A549 (cell line): ENCODE results near the gene ENTHD1. TPM values are rescaled to one million over a fixed set of nuclear protein-coding genes. Genes with fewer than 3 reads are reported as not detected.

Experiments used
- ATAC-seq, 2 experiments: fragments of 200-7000 bp in 1 of 2; fragments of >200 bp in 1 of 2; cut with Nextera tagmentation in 1 of 2; cut with Tn5 transposase in 1 of 2; 3 replicates each; pipeline versions ENCODE4 v1.8.0 to v1.9.1; 2018 to 2020; ENCODE audit warnings: mild to moderate bottlenecking in 1 of 2, moderate library complexity in 1 of 2
- CTCF ChIA-PET: fragments of 300-600 bp; sonication (Branson Sonifier 250); formaldehyde crosslinking; extraction: SDS; loops from one replicate; lab custom pipeline; 2021; ENCODE audit warnings: antibody characterized with exemption, inconsistent platforms; lab: Yijun Ruan, JAX
- POLR2A ChIA-PET: fragments of 350-600 bp; formaldehyde crosslinking; extraction: SDS; loops from one replicate; lab custom pipeline; 2021; ENCODE audit warnings: antibody characterized with exemption, inconsistent platforms; lab: Yijun Ruan, JAX
- DNase-seq, 2 experiments: peaks; one replicate each; pipeline versions ENCODE4 v3.0.0 to v3.0.0-alpha.2; 2011 to 2016; ENCODE audit warnings: low read depth in 1 of 2, low spot score in 1 of 2
- FAIRE-seq: peaks from 2 replicates; lab custom pipeline; 2011; peaks lifted over from hg19 to GRCh38; lab: Jason Lieb, UNC
- H3K27ac ChIP-seq, 2 experiments: fragments of >200 bp; sonication (Bioruptor Twin); formaldehyde crosslinking; 3 replicates each; pipeline ENCODE4 v1.5.1; 2016 to 2017
- H3K4me1 ChIP-seq: fragments of >200 bp; sonication (Bioruptor Twin); formaldehyde crosslinking; 3 replicates; pipeline ENCODE4 v1.6.1; 2016
- H3K4me2 ChIP-seq: fragments of >200 bp; sonication (Bioruptor Twin); formaldehyde crosslinking; 3 replicates; pipeline ENCODE4 v1.6.1; 2016
- H3K4me3 ChIP-seq: fragments of >200 bp; sonication (Bioruptor Twin); formaldehyde crosslinking; 3 replicates; pipeline ENCODE4 v1.5.1; 2016
- H3K9me3 ChIP-seq: fragments of >200 bp; sonication (Bioruptor Twin); formaldehyde crosslinking; 3 replicates; pipeline ENCODE4 v1.6.1; 2016
- CHD2 ChIP-seq: fragments of 150-350 bp; IDR thresholded peaks from 2 replicates; pipeline ENCODE4 v1.6.1; 2014; ENCODE audit warnings: low read length; ENCODE audit not compliant: partially characterized antibody
- EHF ChIP-seq: fragments of 250-450 bp; sonication (Bioruptor Pico); IDR thresholded peaks from 2 replicates; pipeline ENCODE4 v1.5.0; 2020; ENCODE audit warnings: mild to moderate bottlenecking
- ELK1 ChIP-seq: fragments of 150-350 bp; IDR thresholded peaks from 2 replicates; pipeline ENCODE4 v1.6.1; 2014; ENCODE audit warnings: low read depth, mild to moderate bottlenecking, low read length
- EP300 ChIP-seq, 2 experiments: fragments of >200 bp; sonication (Bioruptor Twin); formaldehyde crosslinking; IDR thresholded peaks; 2 replicates in 1 of 2; 3 replicates in 1 of 2; pipeline ENCODE4 v1.6.1; 2016 to 2017
- FOXS1 ChIP-seq: fragments of 250-450 bp; sonication (Bioruptor Pico); IDR thresholded peaks from 2 replicates; pipeline ENCODE4 v1.5.0; 2020; ENCODE audit warnings: mild to moderate bottlenecking, moderate library complexity
- HEYL ChIP-seq: fragments of 250-450 bp; sonication (Bioruptor Pico); IDR thresholded peaks from 2 replicates; pipeline ENCODE4 v1.8.0; 2021; ENCODE audit warnings: mild to moderate bottlenecking, moderate library complexity
- HOXB13 ChIP-seq: fragments of 250-450 bp; sonication (Bioruptor Pico); IDR thresholded peaks from 2 replicates; pipeline ENCODE4 v1.5.0; 2020; ENCODE audit warnings: low read depth, mild to moderate bottlenecking, moderate library complexity
- NFE2L2 ChIP-seq: fragments of 150-350 bp; conservative IDR thresholded peaks from 2 replicates; pipeline ENCODE4 v1.6.1; 2014; ENCODE audit warnings: low read length
- PBX3 ChIP-seq: IDR thresholded peaks from 2 replicates; pipeline ENCODE4 v1.6.1; 2012
- POLR2A ChIP-seq: IDR thresholded peaks from 2 replicates; pipeline ENCODE4 v1.6.1; 2012; ENCODE audit warnings: mild to moderate bottlenecking, low read length
- RAD21 ChIP-seq, 2 experiments: fragments of >200 bp in 1 of 2; sonication (Bioruptor Twin) in 1 of 2; formaldehyde crosslinking in 1 of 2; IDR thresholded peaks in 1 of 2; conservative IDR thresholded peaks in 1 of 2; 2 replicates in 1 of 2; 3 replicates in 1 of 2; pipeline ENCODE4 v1.6.1; 2012 to 2018; ENCODE audit warnings: inconsistent platforms in 1 of 2
- REST ChIP-seq: fragments of 200-600 bp; sonication (generic); IDR thresholded peaks from 2 replicates; pipeline ENCODE4 v1.6.1; 2016; ENCODE audit warnings: antibody characterized with exemption, mild to moderate bottlenecking, moderate library complexity
- RFX5 ChIP-seq: fragments of 450-650 bp; IDR thresholded peaks from 2 replicates; pipeline ENCODE4 v1.7.1; 2014; ENCODE audit warnings: antibody characterized with exemption, mild to moderate bottlenecking, moderate library complexity
- SMC3 ChIP-seq: fragments of >200 bp; sonication (Bioruptor Twin); formaldehyde crosslinking; IDR thresholded peaks from 3 replicates; pipeline ENCODE4 v1.6.1; 2018; ENCODE audit warnings: inconsistent platforms
- SREBF2 ChIP-seq: fragments of 450-650 bp; IDR thresholded peaks from 2 replicates; pipeline ENCODE4 v1.6.1; 2014; ENCODE audit warnings: mild to moderate bottlenecking, moderate library complexity
- ZFP36 ChIP-seq: fragments of 450-650 bp; IDR thresholded peaks from 2 replicates; pipeline ENCODE4 v1.6.1; 2014; ENCODE audit warnings: borderline replicate concordance; ENCODE audit not compliant: partially characterized antibody
- WGBS: methylation state at CpG from one replicate; pipeline ENCODE4 v1.1.6; 2017; ENCODE audit errors: missing lambda C conversion rate; 5-methylcytosine and 5-hydroxymethylcytosine counted together
- polyA plus RNA-seq, 4 experiments: library from polyadenylated mRNA; depleted of rRNA in 3 of 4; stranded (reverse); fragments of >200 nt; fragmentation: RNase III in 1 of 4; extraction: RNeasy Plus Mini Kit Qiagen cat#74134 plus additional on column Dnase treatment in 1 of 4; gene quantifications; 2 replicates in 3 of 4; 3 replicates in 1 of 4; pipeline ENCODE4 v1.2.3, GENCODE V29; 2011 to 2017

The ENTHD1 gene
- polyA plus RNA-seq, 2 of the 4 experiments (the other 2 are of a cell fraction), result not detected

- ChIA-PET CTCF (interaction anchor here (0.6 to 2.0 kb wide), 5 partner anchors 9 to 94 kb away, joined by 3 to 8 read pairs (median 3); no protein-coding TSS in a partner anchor), POLR2A (no interaction called here)
- no peak overlapping the region for H3K27ac ChIP-seq
- no peak overlapping the region for H3K4me2 ChIP-seq
- DNase-seq, result no peak
- no peak for TF ChIP-seq EP300 (IDR thresholded peaks at IDR 0.05)
- no peak for TF ChIP-seq PBX3
- TF ChIP-seq HEYL (CRISPR knock-in tag), result no peak
- TF ChIP-seq REST, result no peak
- TF ChIP-seq EHF, result no peak
- FAIRE-seq, result no peak
- H3K4me3 ChIP-seq, result no peak overlapping the region
- 65% methylated on average over 8 of the region's 8 CpGs for WGBS
- no peak for ATAC-seq
- no peaks in the 10 kb centered on the region for H3K9me3 ChIP-seq
- H3K4me1 ChIP-seq, result no peaks in the 10 kb centered on the region
Observed at GRCh38 chr22:39933741-39934140, 40.2 kb upstream of the ENTHD1 start.

- Histone ChIP-seq H3K4me3 (no peak overlapping the region), H3K4me2 (no peak overlapping the region), H3K27ac (no peak overlapping the region), H3K4me1 (no peaks in the 10 kb centered on the region), H3K9me3 (no peaks in the 10 kb centered on the region)
- CTCF ChIA-PET, result interaction anchor here (0.6 to 2.0 kb wide), 7 partner anchors 9 to 388 kb away, joined by 3 to 8 read pairs (median 3); no protein-coding TSS in a partner anchor
- POLR2A ChIA-PET, result no interaction called here
- WGBS, result 55% methylated on average over 7 of the region's 7 CpGs
- TF ChIP-seq SMC3 (0 out of 3 replicates have a peak, but pooled peaks have one; percentile 9), HOXB13 (CRISPR knock-in tag) (no peak), EP300 (IDR thresholded peaks at IDR 0.05) (no peak), FOXS1 (no peak), POLR2A (no peak), RAD21 (conservative IDR thresholded peaks at IDR 0.05 in 1 of 2, IDR thresholded peaks at IDR 0.05 in 1 of 2) (peak in 1 of 2 experiments; percentile 29; a peak in 1 of 5 replicates), ZFP36 (no peak), NFE2L2 (no peak), ELK1 (no peak), RFX5 (no peak), SREBF2 (no peak), CHD2 (no peak), PBX3 (no peak)
- DNase-seq (peak; percentile 15 to 22), ATAC-seq (no peak), FAIRE-seq (no peak)
Observed at GRCh38 chr22:39932918-39933649, 39.5 kb upstream of the ENTHD1 start.
